C4-2B (cell line): ENCODE measurements around the gene GBE1.
"Not testable (repeated sequence)": the region's sequence is repeated elsewhere in the genome, so short reads cannot be mapped to it uniquely, and the experiment has no call there.

Experiments
- H3K27ac ChIP-seq: fragments of 450-650 bp; 2 replicates; pipeline ENCODE4 v1.5.1; 2017
- CTCF ChIP-seq: fragments of 450-650 bp; conservative IDR thresholded peaks from 2 replicates; pipeline ENCODE4 v1.5.1; 2017; ENCODE audit warnings: mild to moderate bottlenecking
- ZFX ChIP-seq: fragments of 450-650 bp; IDR thresholded peaks from 2 replicates; pipeline ENCODE4 v1.6.1; 2017

Gene GBE1

GRCh38 chr3:81788044-81788443 lies 26.6 kb upstream of the GBE1 start:
- TF ChIP-seq CTCF = no peak
- TF ChIP-seq ZFX = no peak
- no peak overlapping the region for H3K27ac ChIP-seq

GRCh38 chr3:81782585-81782984 lies 21.1 kb upstream of the GBE1 start:
- TF ChIP-seq ZFX (no peak), CTCF (no peak)
- no peak overlapping the region for H3K27ac ChIP-seq

- TF ChIP-seq CTCF = no peak
- no peak for TF ChIP-seq ZFX
- no peak overlapping the region for H3K27ac ChIP-seq
Measured at GRCh38 chr3:81778678-81779182, 17.3 kb upstream of the GBE1 start.

- TF ChIP-seq ZFX (no peak), CTCF (no peak)
- H3K27ac ChIP-seq = no peak overlapping the region
Measured at GRCh38 chr3:81776643-81777042, 15.2 kb upstream of the GBE1 start.

- TF ChIP-seq CTCF = no peak
- TF ChIP-seq ZFX = no peak
- H3K27ac ChIP-seq = no peak overlapping the region
Measured at GRCh38 chr3:81770710-81771109, 9.3 kb upstream of the GBE1 start.

GRCh38 chr3:81769299-81769698 lies 7.9 kb upstream of the GBE1 start:
- no peak overlapping the region for H3K27ac ChIP-seq
- TF ChIP-seq ZFX (no peak), CTCF (no peak)

GRCh38 chr3:81767250-81767859 lies 5.9 kb upstream of the GBE1 start:
- H3K27ac ChIP-seq = not testable (repeated sequence)

GRCh38 chr3:81765400-81765799 lies 4.0 kb upstream of the GBE1 start:
- no peak for TF ChIP-seq ZFX
- TF ChIP-seq CTCF = no peak
- no peak overlapping the region for H3K27ac ChIP-seq
